ENCODE results near the gene TTBK2.

- TF ChIP-seq CTCF (IDR thresholded peaks at IDR 0.05; ENCODE audit: low read depth, low read length), result no peak
- no peak for TF ChIP-seq EZH2phosphoT487 (IDR thresholded peaks at IDR 0.05; ENCODE audit: low read depth)
These were observed 109.1 kb downstream of the TTBK2 start for GRCh38 chr15:42811433-42811832.

Data from OCI-LY3 (cell line).